GM10266 (cell line): ENCODE data around the gene PRR16.

Experiments
- DNase-seq: peaks from one replicate; pipeline ENCODE4 v3.0.0; 2012; ENCODE audit errors: extremely low spot score
- CTCF ChIP-seq: IDR thresholded peaks from 2 replicates; pipeline ENCODE4 v1.5.1; 2012; ENCODE audit warnings: mild to moderate bottlenecking, low read depth; ENCODE audit not compliant: control insufficient read depth, insufficient read depth; ENCODE audit errors: missing control alignments

PRR16 gene

GRCh38 chr5:120436996-120437395 lies 27.1 kb upstream of the PRR16 start:
- no peak for DNase-seq
- no peak for TF ChIP-seq CTCF

GRCh38 chr5:120442694-120443093 lies 21.4 kb upstream of the PRR16 start:
- no peak for DNase-seq
- no peak for TF ChIP-seq CTCF

- DNase-seq = no peak
- TF ChIP-seq CTCF = no peak
These were observed 20.5 kb upstream of the PRR16 start for GRCh38 chr5:120443607-120444006.

- DNase-seq = no peak
- TF ChIP-seq CTCF = no peak
These were observed 18.0 kb upstream of the PRR16 start for GRCh38 chr5:120446068-120446492.

GRCh38 chr5:120446901-120447300 lies 17.2 kb upstream of the PRR16 start:
- TF ChIP-seq CTCF = no peak
- DNase-seq = no peak

GRCh38 chr5:120447706-120448239 lies 16.3 kb upstream of the PRR16 start:
- TF ChIP-seq CTCF = no peak
- no peak for DNase-seq

- no peak for DNase-seq
These were observed 14.6 kb upstream of the PRR16 start for GRCh38 chr5:120449501-120449900.

More at GRCh38 chr5:120449501-120449900, 14.6 kb upstream of the PRR16 start:
- no peak for TF ChIP-seq CTCF
